Peyer's patch (tissue), 4 donors: ENCODE results near the gene TMEM219.

ENCODE experiments used
- CTCF ChIP-seq, 6 experiments: fragments of 450-650 bp in 4 of 6; fragments of 200-600 bp in 2 of 6; sonication (generic) in 1 of 6; IDR thresholded peaks; one replicate each; pipeline ENCODE4 v1.5.1; 2017 to 2019; ENCODE audit warnings: antibody characterized with exemption in 6 of 6, mild to moderate bottlenecking in 3 of 6, moderate library complexity in 1 of 6
- POLR2A ChIP-seq, 2 donors: fragments of 450-650 bp; IDR thresholded peaks; one replicate each; pipeline ENCODE4 v1.5.1; 2017; ENCODE audit warnings: antibody characterized with exemption in 2 of 2, mild to moderate bottlenecking in 2 of 2, moderate library complexity in 2 of 2

DNA sequence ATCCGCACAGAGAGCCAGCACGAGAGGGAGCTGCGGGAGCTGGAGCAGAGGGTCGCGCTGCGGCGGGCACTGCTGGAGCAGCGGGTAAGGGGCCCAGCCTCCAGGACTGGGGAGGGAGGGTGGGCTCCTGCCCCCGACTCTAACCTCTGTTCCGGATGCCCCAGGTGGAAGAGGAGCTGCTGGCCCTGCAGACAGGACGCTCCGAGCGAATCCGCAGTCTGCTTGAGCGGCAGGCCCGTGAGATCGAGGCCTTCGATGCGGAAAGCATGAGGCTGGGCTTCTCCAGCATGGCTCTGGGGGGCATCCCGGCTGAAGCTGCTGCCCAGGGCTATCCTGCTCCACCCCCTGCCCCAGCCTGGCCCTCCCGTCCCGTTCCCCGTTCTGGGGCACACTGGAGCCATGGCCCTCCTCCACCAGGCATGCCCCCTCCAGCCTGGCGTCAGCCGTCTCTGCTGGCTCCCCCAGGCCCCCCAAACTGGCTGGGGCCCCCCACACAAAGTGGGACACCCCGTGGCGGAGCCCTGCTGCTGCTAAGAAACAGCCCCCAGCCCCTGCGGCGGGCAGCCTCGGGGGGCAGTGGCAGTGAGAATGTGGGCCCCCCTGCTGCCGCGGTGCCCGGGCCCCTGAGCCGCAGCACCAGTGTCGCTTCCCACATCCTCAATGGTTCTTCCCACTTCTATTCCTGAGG, 29.1 kb downstream of the TMEM219 start:
- TF ChIP-seq POLR2A (IDR thresholded peaks at IDR 0.05) (no peak), CTCF (IDR thresholded peaks at IDR 0.05) (no peak)
